K562 (cell line): Measurements from ENCODE around the gene VEZF1. TPM values are rescaled to one million over a fixed set of nuclear protein-coding genes. Genes with fewer than 3 reads are reported as not detected.

Experiments
- CEBPG ChIP-seq, 3 experiments: fragments of 200-800 bp in 1 of 3; sonication (Bioruptor generic) in 1 of 3; sonication (generic) in 1 of 3; formaldehyde crosslinking in 1 of 3; IDR thresholded peaks in 2 of 3; conservative IDR thresholded peaks in 1 of 3; 2 replicates each; pipeline versions ENCODE4 v1.6.1 to v1.8.0; 2016 to 2022; ENCODE audit warnings: missing compliant biosample characterization in 2 of 3, missing genetic modification characterization in 2 of 3, mild to moderate bottlenecking in 1 of 3, missing genetic modification reagents in 1 of 3
- HDAC3 ChIP-seq: fragments of 450-650 bp; IDR thresholded peaks from 2 replicates; pipeline ENCODE4 v1.6.1; 2018; ENCODE audit warnings: borderline replicate concordance, mild to moderate bottlenecking, moderate library complexity; ENCODE audit not compliant: partially characterized antibody
- HOMEZ ChIP-seq: fragments of 250-450 bp; sonication (Bioruptor Pico); IDR thresholded peaks from 2 replicates; pipeline ENCODE4 v1.4.0; 2020; ENCODE audit warnings: mild to moderate bottlenecking, moderate library complexity
- L3MBTL2 ChIP-seq: fragments of 450-650 bp; IDR thresholded peaks from 2 replicates; pipeline ENCODE4 v1.6.1; 2016; ENCODE audit warnings: mild to moderate bottlenecking, moderate library complexity
- NCOA1 ChIP-seq: fragments of 450-650 bp; IDR thresholded peaks from 2 replicates; pipeline ENCODE4 v1.6.1; 2016; ENCODE audit warnings: low read depth
- NEUROD1 ChIP-seq: fragments of 150-350 bp; IDR thresholded peaks from 2 replicates; pipeline ENCODE4 v1.6.1; 2014; ENCODE audit warnings: borderline replicate concordance, low read length, low read depth; ENCODE audit not compliant: partially characterized antibody
- NRF1 ChIP-seq, 2 experiments: fragments of 450-650 bp; IDR thresholded peaks in 1 of 2; conservative IDR thresholded peaks in 1 of 2; 2 replicates each; pipeline ENCODE4 v1.6.1; 2014; ENCODE audit warnings: mild to moderate bottlenecking in 2 of 2
- POLR2B ChIP-seq: fragments of 450-650 bp; IDR thresholded peaks from 2 replicates; pipeline ENCODE4 v1.6.1; 2018; ENCODE audit warnings: low read depth; ENCODE audit not compliant: partially characterized antibody
- RBM17 ChIP-seq: fragments of 200-400 bp; formaldehyde crosslinking; IDR thresholded peaks from 2 replicates; pipeline ENCODE4 v1.6.1; 2017; ENCODE audit warnings: low read depth, mild to moderate bottlenecking, low read length, borderline replicate concordance
- ZC3H4 ChIP-seq: sonication (generic); formaldehyde crosslinking; IDR thresholded peaks from 2 replicates; pipeline ENCODE4 v1.9.0; 2021; ENCODE audit warnings: missing genetic modification reagents, borderline replicate concordance
- ZFP91 ChIP-seq: sonication (generic); formaldehyde crosslinking; IDR thresholded peaks from 2 replicates; pipeline ENCODE4 v1.8.0; 2022; ENCODE audit warnings: mild to moderate bottlenecking, missing genetic modification reagents
- polyA plus RNA-seq, 8 experiments: library from polyadenylated mRNA; depleted of rRNA in 4 of 8; stranded (reverse) in 5 of 8; unstranded in 3 of 8; fragments of >200 nt; fragmentation: Nextera tagmentation in 2 of 8; fragmentation: Illumina TruSeq in 1 of 8; extraction: Ambion mirVana in 2 of 8; extraction: Trizol in 1 of 8; gene quantifications; 2 replicates each; pipeline versions ENCODE4 v1.2.1 to v1.2.3, GENCODE V29; 2011 to 2014; ENCODE audit warnings: inconsistent platforms in 1 of 8, missing spikeins in 1 of 8
- total RNA-seq, 7 experiments: library from RNA; depleted of rRNA in 6 of 7; stranded (reverse); fragments of >200 nt in 6 of 7; fragmentation: Illumina TruSeq in 2 of 7; extraction: Trizol in 2 of 7; gene quantifications; 2 replicates each; pipeline versions ENCODE4 v1.2.1 to v1.2.3, GENCODE V29; 2011 to 2021; ENCODE audit warnings: low replicate concordance in 1 of 7
- TF ChIP-seq, protein P1 (sequence below): fragments of 450-650 bp; IDR thresholded peaks from 2 replicates; pipeline ENCODE4 v1.6.1; 2016; ENCODE audit warnings: mild to moderate bottlenecking, moderate library complexity

VEZF1 gene
- total and polyA plus RNA-seq, 9 of the 15 experiments (the other 6 are each of a cell fraction or from before 2014, with no cell fraction given) = 9.5 to 33.4 (median 22.1) TPM

GRCh38 chr17:58019039-58019438, 31.0 kb upstream of the VEZF1 start (continued):
- TF ChIP-seq, protein P1, sequence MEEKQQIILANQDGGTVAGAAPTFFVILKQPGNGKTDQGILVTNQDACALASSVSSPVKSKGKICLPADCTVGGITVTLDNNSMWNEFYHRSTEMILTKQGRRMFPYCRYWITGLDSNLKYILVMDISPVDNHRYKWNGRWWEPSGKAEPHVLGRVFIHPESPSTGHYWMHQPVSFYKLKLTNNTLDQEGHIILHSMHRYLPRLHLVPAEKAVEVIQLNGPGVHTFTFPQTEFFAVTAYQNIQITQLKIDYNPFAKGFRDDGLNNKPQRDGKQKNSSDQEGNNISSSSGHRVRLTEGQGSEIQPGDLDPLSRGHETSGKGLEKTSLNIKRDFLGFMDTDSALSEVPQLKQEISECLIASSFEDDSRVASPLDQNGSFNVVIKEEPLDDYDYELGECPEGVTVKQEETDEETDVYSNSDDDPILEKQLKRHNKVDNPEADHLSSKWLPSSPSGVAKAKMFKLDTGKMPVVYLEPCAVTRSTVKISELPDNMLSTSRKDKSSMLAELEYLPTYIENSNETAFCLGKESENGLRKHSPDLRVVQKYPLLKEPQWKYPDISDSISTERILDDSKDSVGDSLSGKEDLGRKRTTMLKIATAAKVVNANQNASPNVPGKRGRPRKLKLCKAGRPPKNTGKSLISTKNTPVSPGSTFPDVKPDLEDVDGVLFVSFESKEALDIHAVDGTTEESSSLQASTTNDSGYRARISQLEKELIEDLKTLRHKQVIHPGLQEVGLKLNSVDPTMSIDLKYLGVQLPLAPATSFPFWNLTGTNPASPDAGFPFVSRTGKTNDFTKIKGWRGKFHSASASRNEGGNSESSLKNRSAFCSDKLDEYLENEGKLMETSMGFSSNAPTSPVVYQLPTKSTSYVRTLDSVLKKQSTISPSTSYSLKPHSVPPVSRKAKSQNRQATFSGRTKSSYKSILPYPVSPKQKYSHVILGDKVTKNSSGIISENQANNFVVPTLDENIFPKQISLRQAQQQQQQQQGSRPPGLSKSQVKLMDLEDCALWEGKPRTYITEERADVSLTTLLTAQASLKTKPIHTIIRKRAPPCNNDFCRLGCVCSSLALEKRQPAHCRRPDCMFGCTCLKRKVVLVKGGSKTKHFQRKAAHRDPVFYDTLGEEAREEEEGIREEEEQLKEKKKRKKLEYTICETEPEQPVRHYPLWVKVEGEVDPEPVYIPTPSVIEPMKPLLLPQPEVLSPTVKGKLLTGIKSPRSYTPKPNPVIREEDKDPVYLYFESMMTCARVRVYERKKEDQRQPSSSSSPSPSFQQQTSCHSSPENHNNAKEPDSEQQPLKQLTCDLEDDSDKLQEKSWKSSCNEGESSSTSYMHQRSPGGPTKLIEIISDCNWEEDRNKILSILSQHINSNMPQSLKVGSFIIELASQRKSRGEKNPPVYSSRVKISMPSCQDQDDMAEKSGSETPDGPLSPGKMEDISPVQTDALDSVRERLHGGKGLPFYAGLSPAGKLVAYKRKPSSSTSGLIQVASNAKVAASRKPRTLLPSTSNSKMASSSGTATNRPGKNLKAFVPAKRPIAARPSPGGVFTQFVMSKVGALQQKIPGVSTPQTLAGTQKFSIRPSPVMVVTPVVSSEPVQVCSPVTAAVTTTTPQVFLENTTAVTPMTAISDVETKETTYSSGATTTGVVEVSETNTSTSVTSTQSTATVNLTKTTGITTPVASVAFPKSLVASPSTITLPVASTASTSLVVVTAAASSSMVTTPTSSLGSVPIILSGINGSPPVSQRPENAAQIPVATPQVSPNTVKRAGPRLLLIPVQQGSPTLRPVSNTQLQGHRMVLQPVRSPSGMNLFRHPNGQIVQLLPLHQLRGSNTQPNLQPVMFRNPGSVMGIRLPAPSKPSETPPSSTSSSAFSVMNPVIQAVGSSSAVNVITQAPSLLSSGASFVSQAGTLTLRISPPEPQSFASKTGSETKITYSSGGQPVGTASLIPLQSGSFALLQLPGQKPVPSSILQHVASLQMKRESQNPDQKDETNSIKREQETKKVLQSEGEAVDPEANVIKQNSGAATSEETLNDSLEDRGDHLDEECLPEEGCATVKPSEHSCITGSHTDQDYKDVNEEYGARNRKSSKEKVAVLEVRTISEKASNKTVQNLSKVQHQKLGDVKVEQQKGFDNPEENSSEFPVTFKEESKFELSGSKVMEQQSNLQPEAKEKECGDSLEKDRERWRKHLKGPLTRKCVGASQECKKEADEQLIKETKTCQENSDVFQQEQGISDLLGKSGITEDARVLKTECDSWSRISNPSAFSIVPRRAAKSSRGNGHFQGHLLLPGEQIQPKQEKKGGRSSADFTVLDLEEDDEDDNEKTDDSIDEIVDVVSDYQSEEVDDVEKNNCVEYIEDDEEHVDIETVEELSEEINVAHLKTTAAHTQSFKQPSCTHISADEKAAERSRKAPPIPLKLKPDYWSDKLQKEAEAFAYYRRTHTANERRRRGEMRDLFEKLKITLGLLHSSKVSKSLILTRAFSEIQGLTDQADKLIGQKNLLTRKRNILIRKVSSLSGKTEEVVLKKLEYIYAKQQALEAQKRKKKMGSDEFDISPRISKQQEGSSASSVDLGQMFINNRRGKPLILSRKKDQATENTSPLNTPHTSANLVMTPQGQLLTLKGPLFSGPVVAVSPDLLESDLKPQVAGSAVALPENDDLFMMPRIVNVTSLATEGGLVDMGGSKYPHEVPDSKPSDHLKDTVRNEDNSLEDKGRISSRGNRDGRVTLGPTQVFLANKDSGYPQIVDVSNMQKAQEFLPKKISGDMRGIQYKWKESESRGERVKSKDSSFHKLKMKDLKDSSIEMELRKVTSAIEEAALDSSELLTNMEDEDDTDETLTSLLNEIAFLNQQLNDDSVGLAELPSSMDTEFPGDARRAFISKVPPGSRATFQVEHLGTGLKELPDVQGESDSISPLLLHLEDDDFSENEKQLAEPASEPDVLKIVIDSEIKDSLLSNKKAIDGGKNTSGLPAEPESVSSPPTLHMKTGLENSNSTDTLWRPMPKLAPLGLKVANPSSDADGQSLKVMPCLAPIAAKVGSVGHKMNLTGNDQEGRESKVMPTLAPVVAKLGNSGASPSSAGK = peak; percentile 17; the same call in 1 of the 2 replicates
- TF ChIP-seq NRF1 (conservative IDR thresholded peaks at IDR 0.05 in 1 of 2, IDR thresholded peaks at IDR 0.05 in 1 of 2) (peak in 1 of 2 experiments; percentile 22; a peak in 1 of 4 replicates), CEBPG (CRISPR knock-in tag; IDR thresholded peaks at IDR 0.05) (no peak), CEBPG (tag; conservative IDR thresholded peaks at IDR 0.05 in 1 of 2, IDR thresholded peaks at IDR 0.05 in 1 of 2) (peak; percentile 15 to 49; a peak in 3 of 4 replicates), NEUROD1 (no peak), RBM17 (no peak), NCOA1 (no peak), POLR2B (no peak), ZFP91 (no peak), HDAC3 (no peak), HOMEZ (CRISPR knock-in tag) (no peak), L3MBTL2 (0 out of 2 replicates have a peak, but pooled peaks have one; percentile 44), ZC3H4 (CRISPR knock-in tag) (no peak)
